ENCODE measurements around the gene WTAP.

GRCh38 chr6:159746759-159747158 lies 19.5 kb downstream of the WTAP start:
- TF ChIP-seq CTCF (conservative IDR thresholded peaks at IDR 0.05): no peak
- TF ChIP-seq EZH2 (IDR thresholded peaks at IDR 0.05; ENCODE audit: low read depth): no peak
